GM23338 (cell line): ENCODE data around the gene LPP. TPM values are rescaled to one million over a fixed set of nuclear protein-coding genes. Genes with fewer than 3 reads are reported as not detected.

Source experiments
- ATAC-seq: fragments of 200-7000 bp; cut with Tn5 transposase; 3 replicates; pipeline ENCODE4 v1.9.1; 2020
- DNase-seq: peaks from one replicate; pipeline ENCODE4 v3.0.0-alpha.2; 2015; ENCODE audit warnings: low spot score
- H2AFZ ChIP-seq: fragments of 200-600 bp; sonication (generic); 2 replicates; pipeline ENCODE4 v1.8.0; 2016; ENCODE audit warnings: antibody characterized with exemption, mild to moderate bottlenecking, moderate library complexity
- H3F3A ChIP-seq: fragments of 200-600 bp; sonication (generic); replicated peaks from 2 replicates; pipeline ENCODE4 v1.8.0; 2017; ENCODE audit warnings: antibody characterized with exemption, mixed run types, low read depth
- H3K27ac ChIP-seq: fragments of 200-600 bp; sonication (generic); 2 replicates; pipeline ENCODE4 v1.6.1; 2016; ENCODE audit warnings: low read depth
- H3K27me3 ChIP-seq: fragments of 200-600 bp; sonication (generic); 2 replicates; pipeline ENCODE4 v1.8.0; 2016; ENCODE audit warnings: mild to moderate bottlenecking, mixed run types, moderate library complexity; ENCODE audit not compliant: insufficient read depth
- H3K36me3 ChIP-seq: fragments of 200-600 bp; sonication (generic); 2 replicates; pipeline ENCODE4 v1.8.0; 2016; ENCODE audit warnings: mild to moderate bottlenecking; ENCODE audit not compliant: insufficient read depth
- H3K4me1 ChIP-seq: fragments of 200-600 bp; sonication (generic); 2 replicates; pipeline ENCODE4 v1.8.0; 2016; ENCODE audit warnings: mild to moderate bottlenecking, moderate library complexity; ENCODE audit not compliant: insufficient read depth
- H3K4me2 ChIP-seq: fragments of 200-600 bp; sonication (generic); 2 replicates; pipeline ENCODE4 v1.7.1; 2017; ENCODE audit warnings: mixed run types
- H3K4me3 ChIP-seq: fragments of 200-600 bp; sonication (generic); 2 replicates; pipeline ENCODE4 v1.6.1; 2016; ENCODE audit warnings: mixed run types
- H3K79me2 ChIP-seq: fragments of 200-600 bp; sonication (generic); replicated peaks from 2 replicates; pipeline ENCODE4 v1.8.0; 2017; ENCODE audit warnings: mild to moderate bottlenecking; ENCODE audit not compliant: insufficient read depth
- H3K9me2 ChIP-seq: fragments of 200-600 bp; sonication (generic); 2 replicates; pipeline ENCODE4 v1.8.0; 2017; ENCODE audit not compliant: insufficient read depth
- H4K20me1 ChIP-seq: fragments of 200-600 bp; sonication (generic); replicated peaks from 2 replicates; pipeline ENCODE4 v1.8.0; 2017; ENCODE audit warnings: mild to moderate bottlenecking; ENCODE audit not compliant: insufficient read depth
- H3K27ac Mint-ChIP-seq: 2 replicates; pipeline ENCODE4 v1.8.0; 2020; ENCODE audit warnings: inconsistent platforms, mild to moderate bottlenecking, moderate library complexity, mixed read lengths
- H3K27me3 Mint-ChIP-seq: 3 replicates; pipeline ENCODE4 v1.8.0; 2022; ENCODE audit warnings: low read depth, mild to moderate bottlenecking, moderate library complexity, mixed read lengths, inconsistent platforms; ENCODE audit not compliant: insufficient read depth, poor library complexity
- H3K36me3 Mint-ChIP-seq: 3 replicates; pipeline ENCODE4 v1.8.0; 2021; ENCODE audit warnings: low read depth, mild to moderate bottlenecking, inconsistent platforms, moderate library complexity, mixed read lengths
- H3K4me1 Mint-ChIP-seq: 3 replicates; pipeline ENCODE4 v1.8.0; 2020; ENCODE audit warnings: mild to moderate bottlenecking, inconsistent platforms, mixed read lengths
- H3K4me3 Mint-ChIP-seq: 3 replicates; pipeline ENCODE4 v1.8.0; 2021; ENCODE audit warnings: moderate library complexity, mild to moderate bottlenecking, inconsistent platforms, mixed read lengths
- H3K9me3 Mint-ChIP-seq: 3 replicates; pipeline ENCODE4 v1.8.0; 2020; ENCODE audit warnings: moderate library complexity, mild to moderate bottlenecking, inconsistent platforms, mixed read lengths
- ETS1 ChIP-seq: IDR thresholded peaks from 2 replicates; pipeline ENCODE4 v1.6.1; 2016; ENCODE audit warnings: antibody characterized with exemption
- EZH2phosphoT487 ChIP-seq: fragments of 200-600 bp; sonication (generic); IDR thresholded peaks from one replicate; pipeline ENCODE4 v1.8.1; 2018; ENCODE audit warnings: antibody characterized with exemption; ENCODE audit not compliant: unreplicated experiment
- JUNB ChIP-seq: IDR thresholded peaks from one replicate; pipeline ENCODE4 v1.6.1; 2016; ENCODE audit warnings: antibody characterized with exemption; ENCODE audit not compliant: unreplicated experiment
- NANOG ChIP-seq: IDR thresholded peaks from 2 replicates; pipeline ENCODE4 v1.6.1; 2016; ENCODE audit warnings: antibody characterized with exemption, borderline replicate concordance
- POLR2AphosphoS5 ChIP-seq: IDR thresholded peaks from 2 replicates; pipeline ENCODE4 v1.6.1; 2016; ENCODE audit warnings: antibody characterized with exemption, low read depth
- STAT1 ChIP-seq: IDR thresholded peaks from one replicate; pipeline ENCODE4 v1.6.1; 2016; ENCODE audit warnings: antibody characterized with exemption; ENCODE audit not compliant: unreplicated experiment
- ZNF114 ChIP-seq: fragments of 250-450 bp; sonication (Bioruptor Pico); IDR thresholded peaks from 2 replicates; pipeline ENCODE4 v1.5.0; 2020; ENCODE audit warnings: mild to moderate bottlenecking, moderate library complexity
- ZNF462 ChIP-seq: fragments of 250-450 bp; sonication (Bioruptor Pico); IDR thresholded peaks from 2 replicates; pipeline ENCODE4 v1.5.0; 2020; ENCODE audit warnings: mild to moderate bottlenecking, moderate library complexity
- polyA plus RNA-seq: library from polyadenylated mRNA; unstranded; fragments of >200 nt; fragmentation: Nextera tagmentation; extraction: Ambion mirVana; gene quantifications from 2 replicates; pipeline ENCODE4 v1.2.1, GENCODE V29; 2016
- total RNA-seq: library from RNA; depleted of rRNA; stranded (reverse); fragments of >200 nt; shearing (Covaris generic); gene quantifications from 2 replicates; pipeline ENCODE4 v1.2.3, GENCODE V29; 2014

The LPP gene
- total and polyA plus RNA-seq, 2 experiments from 2014 or later: 23.0 to 35.2 TPM

- no peak for DNase-seq
Observed at GRCh38 chr3:188446014-188446413, 292.1 kb downstream of the LPP start.

GRCh38 chr3:188446766-188447165 is 292.8 kb downstream of the LPP start:
- DNase-seq (no peak), ATAC-seq (no peak)
- H3K36me3 Mint-ChIP-seq: peaks cover 5% of the 10 kb centered on the region; the same call in 2 of the 3 replicates
- Histone ChIP-seq H3K27me3 (no peaks in the 10 kb centered on the region), H3K4me2 (no peak overlapping the region), H3K4me3 (no peak overlapping the region), H3F3A (no peaks in the 10 kb centered on the region), H3K4me1 (no peaks in the 10 kb centered on the region), H4K20me1 (no peaks in the 10 kb centered on the region), H2AFZ (no peak overlapping the region), H3K27ac (no peak overlapping the region), H3K36me3 (no peaks in the 10 kb centered on the region), H3K79me2 (no peaks in the 10 kb centered on the region), H3K9me2 (no peaks in the 10 kb centered on the region)
- TF ChIP-seq NANOG (no peak), JUNB (no peak), ZNF462 (CRISPR knock-in tag) (no peak), ETS1 (no peak)
- H3K27ac Mint-ChIP-seq: no peak overlapping the region
- no peak overlapping the region for H3K4me3 Mint-ChIP-seq
- no peaks in the 10 kb centered on the region for H3K9me3 Mint-ChIP-seq
- no peaks in the 10 kb centered on the region for H3K4me1 Mint-ChIP-seq
- no peaks in the 10 kb centered on the region for H3K27me3 Mint-ChIP-seq

More at GRCh38 chr3:188446014-188446413, 292.1 kb downstream of the LPP start:
- Mint-ChIP-seq H3K27me3 (no peaks in the 10 kb centered on the region), H3K4me3 (no peak overlapping the region), H3K9me3 (no peaks in the 10 kb centered on the region), H3K27ac (no peak overlapping the region), H3K4me1 (no peaks in the 10 kb centered on the region), H3K36me3 (peaks cover 5% of the 10 kb centered on the region; the same call in 2 of the 3 replicates)
- Histone ChIP-seq H3K4me2 (no peak overlapping the region), H3K4me1 (no peaks in the 10 kb centered on the region), H3K27ac (no peak overlapping the region), H3K4me3 (no peak overlapping the region), H3K36me3 (no peaks in the 10 kb centered on the region), H3K79me2 (no peaks in the 10 kb centered on the region), H2AFZ (no peak overlapping the region), H4K20me1 (no peaks in the 10 kb centered on the region), H3K9me2 (no peaks in the 10 kb centered on the region), H3K27me3 (no peaks in the 10 kb centered on the region), H3F3A (no peaks in the 10 kb centered on the region)
- TF ChIP-seq ZNF114 (CRISPR knock-in tag) (no peak), POLR2AphosphoS5 (no peak), STAT1 (no peak), EZH2phosphoT487 (no peak)
- no peak for ATAC-seq
